NCI-H82 treated with DMSO at 0.1 percent for 48 hours (cell line): Measurements from ENCODE around the gene KRTAP9-7.
"Not testable (repeated sequence)": the region's sequence is repeated elsewhere in the genome, so short reads cannot be mapped to it uniquely, and the experiment has no call there.

Source experiments
- DNase-seq: peaks from one replicate; lab custom pipeline; 2025; ENCODE audit not compliant: unreplicated experiment; lab: John Stamatoyannopoulos, UW

KRTAP9-7 gene, protein sequence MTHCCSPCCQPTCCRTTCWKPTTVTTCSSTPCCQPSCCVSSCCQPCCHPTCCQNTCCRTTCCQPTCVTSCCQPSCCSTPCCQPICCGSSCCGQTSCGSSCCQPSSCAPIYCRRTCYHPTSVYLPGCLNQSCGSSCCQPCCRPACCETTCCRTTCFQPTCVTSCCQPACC

DNA sequence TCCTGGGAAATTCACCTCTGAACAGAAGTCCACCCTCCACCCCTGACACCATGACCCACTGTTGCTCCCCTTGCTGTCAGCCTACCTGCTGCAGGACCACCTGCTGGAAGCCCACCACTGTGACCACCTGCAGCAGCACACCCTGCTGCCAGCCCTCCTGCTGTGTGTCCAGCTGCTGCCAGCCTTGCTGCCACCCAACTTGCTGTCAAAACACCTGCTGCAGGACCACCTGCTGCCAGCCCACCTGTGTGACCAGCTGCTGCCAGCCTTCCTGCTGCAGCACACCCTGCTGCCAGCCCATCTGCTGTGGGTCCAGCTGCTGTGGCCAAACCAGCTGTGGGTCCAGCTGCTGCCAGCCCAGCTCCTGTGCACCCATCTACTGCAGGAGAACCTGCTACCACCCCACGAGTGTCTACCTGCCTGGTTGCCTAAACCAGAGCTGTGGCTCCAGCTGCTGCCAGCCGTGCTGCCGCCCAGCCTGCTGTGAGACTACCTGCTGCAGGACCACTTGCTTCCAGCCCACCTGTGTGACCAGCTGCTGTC is at the start of gene KRTAP9-7:
KRTAP9-7 (plus strand) TSS at position 51 of the 543 bp plus-strand sequence; CDS start at position 51, 0 bp downstream.
- DNase-seq: not testable (repeated sequence)

DNA sequence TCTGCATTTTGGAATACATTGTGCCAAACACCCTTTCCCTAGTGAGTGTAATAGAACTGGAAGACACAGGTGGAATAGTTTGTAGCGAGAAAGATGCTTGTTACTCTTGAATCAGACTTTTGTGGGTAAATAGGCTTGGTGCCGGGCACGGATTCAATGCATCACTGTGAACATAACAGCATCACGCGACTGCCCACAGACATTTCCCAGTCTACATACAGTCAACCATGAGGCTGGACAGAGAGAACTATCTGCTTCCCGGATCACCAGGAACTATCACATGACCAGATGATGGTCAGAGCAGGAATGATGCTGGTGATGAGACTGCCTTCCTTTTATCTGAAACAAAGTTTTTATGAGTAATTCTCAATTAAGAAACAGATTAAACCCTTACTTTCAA is 49.4 kb upstream of the KRTAP9-7 start:
- no peak for DNase-seq

DNA sequence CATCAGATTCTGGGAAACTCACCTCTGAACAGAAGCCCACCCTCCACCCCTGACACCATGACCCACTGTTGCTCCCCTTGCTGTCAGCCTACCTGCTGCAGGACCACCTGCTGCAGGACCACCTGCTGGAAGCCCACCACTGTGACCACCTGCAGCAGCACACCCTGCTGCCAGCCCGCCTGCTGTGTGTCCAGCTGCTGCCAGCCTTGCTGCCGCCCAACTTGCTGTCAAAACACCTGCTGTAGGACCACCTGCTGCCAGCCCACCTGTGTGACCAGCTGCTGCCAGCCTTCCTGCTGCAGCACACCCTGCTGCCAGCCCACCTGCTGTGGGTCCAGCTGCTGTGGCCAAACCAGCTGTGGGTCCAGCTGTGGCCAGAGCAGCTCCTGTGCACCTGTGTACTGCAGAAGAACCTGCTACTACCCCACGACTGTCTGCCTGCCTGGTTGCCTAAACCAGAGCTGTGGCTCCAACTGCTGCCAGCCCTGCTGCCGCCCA is 48.9 kb upstream of the KRTAP9-7 start, which contains the start of gene KRTAP9-2:
KRTAP9-2 (plus strand) TSS at position 51 of the 498 bp plus-strand sequence; CDS start at position 58, 7 bp downstream.
- DNase-seq: not testable (repeated sequence)

DNA sequence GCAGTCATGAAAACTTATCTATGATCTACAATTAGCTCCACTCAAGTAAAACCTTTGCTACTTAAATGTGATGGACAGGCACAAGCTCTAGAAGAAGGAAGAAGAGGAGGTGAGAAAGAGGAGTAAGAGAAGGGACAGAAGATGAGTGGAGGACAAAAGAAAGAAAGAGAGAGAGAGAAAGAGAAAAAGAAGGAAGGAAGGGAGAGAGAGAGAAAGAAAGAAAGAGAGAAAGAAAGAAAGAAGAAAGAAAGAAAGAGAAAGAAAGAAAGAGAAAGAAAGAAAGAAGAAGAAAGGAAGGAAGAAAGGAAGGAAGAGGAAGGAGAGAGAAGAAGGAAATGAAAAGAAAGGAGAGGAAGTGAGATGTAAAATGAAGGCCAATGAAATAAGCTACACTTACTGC is 45.4 kb upstream of the KRTAP9-7 start:
- no peak for DNase-seq

DNA sequence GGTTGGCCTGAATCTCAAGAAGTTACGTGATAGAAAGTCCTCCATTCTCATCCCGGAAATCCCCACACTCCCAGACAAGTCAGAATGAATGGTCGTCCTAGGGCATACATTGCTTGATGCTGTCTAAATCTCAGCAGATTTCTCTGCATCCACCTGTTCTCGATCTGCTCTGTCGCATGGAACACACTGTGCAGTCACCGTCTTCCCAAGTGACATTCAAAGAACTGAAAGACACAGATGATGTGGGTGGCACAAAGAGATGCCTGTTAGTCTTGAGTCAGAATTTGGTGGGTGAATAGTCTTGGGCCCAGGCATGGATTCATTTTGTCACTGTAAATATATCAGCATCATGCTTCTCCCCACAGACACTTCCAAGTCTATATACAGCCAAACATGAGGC is 43.8 kb upstream of the KRTAP9-7 start:
- no peak for DNase-seq

DNA sequence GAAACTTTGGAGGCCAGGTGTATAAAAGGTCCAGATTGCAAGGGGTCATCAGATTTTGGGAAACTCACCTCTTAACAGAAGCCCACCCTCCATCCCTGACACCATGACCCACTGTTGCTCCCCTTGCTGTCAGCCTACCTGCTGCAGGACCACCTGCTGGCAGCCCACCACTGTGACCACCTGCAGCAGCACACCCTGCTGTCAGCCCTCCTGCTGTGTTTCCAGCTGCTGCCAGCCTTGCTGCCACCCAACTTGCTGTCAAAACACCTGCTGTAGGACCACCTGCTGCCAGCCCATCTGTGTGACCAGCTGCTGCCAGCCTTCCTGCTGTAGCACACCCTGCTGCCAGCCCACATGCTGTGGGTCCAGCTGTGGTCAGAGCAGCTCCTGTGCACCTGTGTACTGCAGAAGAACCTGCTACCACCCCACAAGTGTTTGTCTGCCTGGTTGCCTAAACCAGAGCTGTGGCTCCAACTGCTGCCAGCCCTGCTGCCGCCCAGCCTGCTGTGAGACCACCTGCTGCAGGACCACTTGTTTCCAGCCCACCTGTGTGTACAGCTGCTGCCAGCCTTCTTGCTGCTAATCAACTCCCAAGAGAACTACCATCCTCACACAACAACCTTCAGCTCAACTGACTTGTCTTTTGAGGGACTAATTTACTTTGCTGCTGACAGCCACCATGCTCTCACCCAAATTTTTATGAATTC is 42.9 kb upstream of the KRTAP9-7 start, which contains the start of gene KRTAP9-3:
KRTAP9-3 (plus strand) TSS at position 51 of the 707 bp plus-strand sequence; CDS start at position 104, 53 bp downstream.
- DNase-seq: not testable (repeated sequence)

DNA sequence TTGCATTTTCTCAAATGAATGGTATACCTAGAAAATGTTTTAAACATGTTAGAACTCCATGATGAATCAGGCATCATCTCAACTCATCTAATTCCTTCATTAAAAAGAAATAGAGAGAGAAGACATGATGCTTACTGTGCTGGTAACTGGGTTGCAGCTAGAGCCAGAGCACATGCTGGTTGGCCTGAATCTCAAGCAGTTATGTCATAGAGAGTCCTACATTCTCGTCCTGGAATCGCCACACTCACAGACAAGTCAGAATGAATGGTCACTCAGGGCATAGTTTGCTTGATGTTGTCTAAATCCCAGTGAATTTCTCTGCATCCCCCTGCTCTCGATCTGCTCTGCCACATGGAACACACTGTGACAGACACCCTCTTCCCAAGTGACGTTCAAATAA is 38.4 kb upstream of the KRTAP9-7 start:
- DNase-seq: not testable (repeated sequence)

DNA sequence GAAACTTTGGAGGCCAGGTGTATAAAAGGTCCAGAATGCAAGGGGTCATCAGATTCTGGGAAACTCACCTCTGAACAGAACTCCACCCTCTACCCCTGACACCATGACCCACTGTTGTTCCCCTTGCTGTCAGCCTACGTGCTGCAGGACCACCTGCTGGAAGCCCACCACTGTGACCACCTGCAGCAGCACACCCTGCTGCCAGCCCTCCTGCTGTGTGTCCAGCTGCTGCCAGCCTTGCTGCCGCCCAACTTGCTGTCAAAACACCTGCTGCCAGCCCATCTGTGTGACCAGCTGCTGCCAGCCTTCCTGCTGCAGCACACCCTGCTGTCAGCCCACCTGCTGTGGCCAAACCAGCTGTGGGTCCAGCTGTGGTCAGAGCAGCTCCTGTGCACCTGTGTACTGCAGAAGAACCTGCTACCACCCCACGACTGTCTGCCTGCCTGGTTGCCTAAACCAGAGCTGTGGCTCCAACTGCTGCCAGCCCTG is 37.5 kb upstream of the KRTAP9-7 start, which contains the start of gene KRTAP9-8:
KRTAP9-8 (plus strand) TSS at position 51 of the 489 bp plus-strand sequence; CDS start at position 104, 53 bp downstream.
- DNase-seq: not testable (repeated sequence)

DNA sequence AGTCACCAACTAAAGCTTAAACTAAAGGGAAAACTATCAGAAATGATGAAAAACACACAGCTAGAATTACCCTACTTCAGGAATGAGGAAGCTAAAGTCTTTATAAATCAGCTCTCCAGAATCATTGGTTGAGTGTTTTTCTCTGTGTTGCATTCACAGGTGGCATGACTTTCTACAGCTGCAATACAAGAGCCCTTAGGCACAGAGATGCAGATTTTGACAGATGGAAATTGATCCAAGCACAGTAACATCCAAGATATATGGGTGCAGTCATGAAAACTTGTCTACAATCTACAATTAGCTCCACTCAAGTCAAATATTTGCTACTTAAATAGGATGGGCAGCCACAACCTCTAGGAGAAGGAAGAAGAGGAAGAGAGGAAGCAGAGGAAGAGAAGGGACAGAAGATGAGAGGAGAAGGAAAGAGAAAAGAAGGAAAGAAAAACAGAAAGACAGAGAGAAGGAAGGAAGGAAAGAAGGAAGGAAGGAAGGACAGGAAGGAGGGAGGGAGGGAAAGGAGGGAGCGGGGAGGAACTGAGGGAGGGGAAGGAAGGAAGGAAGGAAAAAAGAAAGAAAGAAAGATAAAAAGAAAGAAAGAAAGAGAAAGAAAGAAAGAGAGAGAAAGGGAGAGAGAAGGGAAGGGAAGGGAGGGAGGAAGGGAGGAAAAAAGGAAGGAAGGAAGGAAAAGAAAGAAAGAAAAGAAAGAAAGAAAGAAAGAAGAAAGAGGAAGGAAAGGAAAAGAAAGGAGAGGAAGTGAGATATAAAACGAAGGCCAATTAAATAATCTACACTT is 28.3 kb upstream of the KRTAP9-7 start:
- not testable (repeated sequence) for DNase-seq

DNA sequence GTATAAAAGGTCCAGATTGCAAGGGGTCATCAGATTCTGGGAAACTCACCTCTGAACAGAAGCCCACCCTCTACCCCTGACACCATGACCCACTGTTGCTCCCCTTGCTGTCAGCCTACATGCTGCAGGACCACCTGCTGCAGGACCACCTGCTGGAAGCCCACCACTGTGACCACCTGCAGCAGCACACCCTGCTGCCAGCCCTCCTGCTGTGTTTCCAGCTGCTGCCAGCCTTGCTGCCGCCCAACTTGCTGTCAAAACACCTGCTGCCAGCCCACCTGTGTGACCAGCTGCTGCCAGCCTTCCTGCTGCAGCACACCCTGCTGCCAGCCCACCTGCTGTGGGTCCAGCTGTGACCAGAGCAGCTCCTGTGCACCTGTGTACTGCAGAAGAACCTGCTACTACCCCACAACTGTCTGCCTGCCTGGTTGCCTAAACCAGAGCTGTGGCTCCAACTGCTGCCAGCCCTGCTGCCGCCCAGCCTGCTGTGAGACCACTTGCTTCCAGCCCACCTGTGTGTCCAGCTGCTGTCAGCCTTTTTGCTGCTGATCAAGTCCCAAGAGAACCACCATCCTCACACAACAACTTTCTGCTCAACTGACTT is 25.8 kb upstream of the KRTAP9-7 start, which contains the start of gene KRTAP9-4:
KRTAP9-4 (plus strand) TSS at position 51 of the 604 bp plus-strand sequence; CDS start at position 85, 34 bp downstream.
- not testable (repeated sequence) for DNase-seq

DNA sequence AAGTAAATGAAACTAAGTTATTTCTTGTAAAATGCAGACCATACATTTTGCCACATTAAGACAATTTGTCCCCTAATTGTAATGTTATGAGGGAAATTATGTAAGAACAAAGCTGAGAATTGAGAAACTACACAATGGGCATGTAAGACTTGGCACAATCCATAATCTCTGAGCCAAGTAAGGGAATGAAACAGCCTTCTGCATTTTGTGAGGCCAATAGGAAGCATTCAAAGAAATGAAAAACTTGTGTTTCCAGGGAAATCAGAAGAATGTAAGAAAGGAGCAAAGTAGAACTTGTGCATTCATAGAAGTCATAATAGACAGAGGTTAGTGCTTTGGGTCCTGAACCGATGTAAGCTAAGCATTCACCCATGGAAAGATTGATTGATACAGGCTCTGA is 24.2 kb upstream of the KRTAP9-7 start:
- no peak for DNase-seq

DNA sequence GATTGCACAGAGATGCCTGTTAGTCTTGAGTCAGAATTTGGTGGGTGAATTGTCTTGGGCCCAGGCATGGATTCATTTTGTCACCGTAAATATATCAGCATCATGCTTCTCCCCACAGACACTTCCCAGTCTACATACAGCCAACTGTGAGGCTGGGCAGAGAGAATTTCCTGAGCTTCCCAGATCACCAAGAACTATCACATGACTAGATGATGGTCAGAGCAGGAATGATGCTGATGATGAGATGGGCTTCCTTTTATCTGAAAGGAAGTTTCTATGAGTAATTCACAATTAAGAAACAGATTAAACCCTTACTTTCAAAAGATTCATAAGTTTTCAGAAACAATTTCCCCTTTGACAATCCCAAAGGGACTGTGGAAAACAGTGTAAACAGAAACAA is 20.6 kb upstream of the KRTAP9-7 start:
- no peak for DNase-seq

DNA sequence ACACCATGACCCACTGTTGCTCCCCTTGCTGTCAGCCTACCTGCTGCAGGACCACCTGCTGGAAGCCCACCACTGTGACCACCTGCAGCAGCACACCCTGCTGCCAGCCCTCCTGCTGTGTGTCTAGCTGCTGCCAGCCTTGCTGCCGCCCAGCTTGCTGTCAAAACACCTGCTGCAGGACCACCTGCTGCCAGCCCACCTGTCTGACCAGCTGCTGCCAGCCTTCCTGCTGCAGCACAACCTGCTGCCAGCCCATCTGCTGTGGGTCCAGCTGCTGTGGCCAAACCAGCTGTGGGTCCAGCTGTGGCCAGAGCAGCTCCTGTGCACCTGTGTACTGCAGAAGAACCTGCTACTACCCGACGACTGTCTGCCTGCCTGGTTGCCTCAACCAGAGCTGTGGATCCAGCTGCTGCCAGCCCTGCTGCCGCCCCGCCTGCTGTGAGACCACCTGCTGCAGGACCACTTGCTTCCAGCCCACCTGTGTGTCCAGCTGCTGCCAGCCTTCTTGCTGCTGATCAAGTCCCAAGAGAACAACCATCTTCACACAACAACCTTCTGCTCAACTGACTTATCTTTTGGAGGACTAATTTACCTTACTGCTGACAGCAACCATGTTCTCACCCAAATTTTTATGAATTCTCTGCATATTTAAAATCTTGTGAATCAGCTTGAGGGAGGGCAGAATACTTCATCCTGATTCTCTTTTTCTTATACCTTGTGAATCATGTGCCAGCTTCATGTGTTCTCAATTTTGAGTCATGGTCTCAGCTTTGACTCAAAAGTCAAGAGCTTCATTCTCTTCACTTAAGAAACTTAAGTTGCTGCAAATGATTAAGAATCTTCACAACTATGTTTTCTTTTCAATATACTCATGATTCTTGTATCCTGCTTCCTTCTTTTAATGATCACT is 19.9 kb upstream of the KRTAP9-7 start, which contains the start of gene KRTAP9-9:
KRTAP9-9 (plus strand) TSS at position 4 of the 910 bp plus-strand sequence.
- not testable (repeated sequence) for DNase-seq

DNA sequence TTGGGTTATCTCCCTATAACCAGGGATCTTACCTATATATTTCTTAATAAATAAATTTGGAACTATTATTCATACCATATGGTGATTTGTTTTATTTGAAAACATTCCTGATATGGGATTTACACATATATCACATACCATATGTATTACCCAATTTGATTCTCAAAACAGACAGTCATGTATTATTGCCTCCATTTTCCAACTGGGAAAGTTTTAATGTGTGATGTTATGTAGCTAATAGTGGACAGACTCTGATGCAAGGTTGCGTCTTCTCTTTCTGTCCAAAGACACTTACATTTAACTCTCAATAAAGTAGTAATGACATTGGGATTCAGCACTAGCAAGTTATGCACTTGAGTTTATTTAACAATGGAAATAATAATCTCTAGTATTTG is 19.2 kb upstream of the KRTAP9-7 start:
- DNase-seq: no peak

DNA sequence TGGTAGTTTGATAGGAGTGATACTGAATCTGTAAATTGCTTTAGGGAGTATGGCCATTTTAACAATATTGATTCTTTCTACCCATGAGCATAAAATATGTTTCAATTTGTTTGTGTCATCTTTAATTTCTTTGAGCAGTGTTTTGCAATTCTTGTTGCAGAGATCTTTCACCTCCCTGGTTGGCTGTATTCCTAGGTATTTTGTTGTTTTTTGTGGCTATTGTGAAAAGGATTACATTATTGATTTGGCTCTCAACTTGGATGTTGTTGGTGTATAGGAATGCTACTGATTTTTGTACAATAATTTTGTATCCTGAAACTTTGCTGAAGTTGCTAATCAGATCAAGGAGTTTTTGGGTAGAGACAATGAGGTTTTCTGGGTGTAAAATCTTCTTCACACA is 17.1 kb upstream of the KRTAP9-7 start:
- no peak for DNase-seq

DNA sequence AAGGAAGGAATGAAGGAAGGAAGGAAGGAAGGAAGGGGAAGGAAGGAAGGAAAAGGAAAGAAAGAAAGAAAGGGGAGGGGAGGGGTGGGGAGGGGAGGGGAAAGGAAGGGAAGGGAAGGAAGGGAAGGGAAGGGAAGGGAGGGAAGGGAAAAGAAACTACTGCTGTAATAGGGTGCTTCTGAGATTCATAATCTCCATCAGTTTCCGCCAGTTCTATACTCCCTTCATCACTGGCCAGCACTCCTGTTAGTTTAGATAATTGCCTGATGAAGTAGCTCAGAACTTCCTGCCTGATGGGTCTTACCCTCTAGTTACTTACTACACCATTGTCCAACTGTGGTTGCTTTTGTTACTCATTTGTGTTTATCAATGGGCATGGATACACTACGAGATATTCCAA is 12.3 kb upstream of the KRTAP9-7 start:
- no peak for DNase-seq

DNA sequence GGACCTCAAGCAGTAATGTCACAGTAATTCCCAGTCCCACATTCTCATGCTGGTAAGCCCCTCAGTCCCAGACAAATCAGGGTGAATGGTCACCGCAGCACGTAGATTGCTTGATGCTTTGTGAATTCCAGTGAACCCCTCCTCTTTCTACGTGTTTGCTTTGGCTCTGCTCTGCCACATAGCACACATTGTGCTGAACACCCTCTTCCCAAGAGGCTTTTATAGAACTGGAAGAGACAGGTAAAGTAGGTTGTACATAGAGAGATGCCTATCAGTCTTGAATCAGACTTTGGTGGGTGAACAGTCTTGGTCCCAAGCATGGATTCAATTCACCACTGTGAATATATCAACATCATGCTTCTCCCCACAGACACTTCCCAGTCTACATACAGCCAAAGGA is 10.9 kb upstream of the KRTAP9-7 start:
- no peak for DNase-seq

DNA sequence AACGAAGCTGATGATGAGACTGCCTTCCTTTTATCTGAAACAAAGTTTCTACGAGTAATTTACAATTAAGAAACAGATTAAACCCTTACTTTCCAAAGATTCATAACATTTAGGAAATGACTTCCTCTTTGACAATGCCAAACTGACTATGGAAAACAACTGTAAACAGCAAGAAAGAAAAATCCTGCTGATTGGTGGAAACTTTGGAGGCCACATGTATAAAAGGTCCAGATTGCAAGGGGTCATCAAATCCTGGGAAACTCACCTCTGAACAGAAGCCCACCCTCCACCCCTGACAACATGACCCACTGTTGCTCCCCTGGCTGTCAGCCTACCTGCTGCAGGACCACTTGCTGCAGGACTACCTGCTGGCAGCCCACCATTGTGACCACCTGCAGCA is 10.4 kb upstream of the KRTAP9-7 start, which contains the start of gene KRTAP9-6:
KRTAP9-6 (plus strand) TSS at position 301 of the 400 bp plus-strand sequence; CDS start at position 301, 0 bp downstream.
- DNase-seq: no peak

DNA sequence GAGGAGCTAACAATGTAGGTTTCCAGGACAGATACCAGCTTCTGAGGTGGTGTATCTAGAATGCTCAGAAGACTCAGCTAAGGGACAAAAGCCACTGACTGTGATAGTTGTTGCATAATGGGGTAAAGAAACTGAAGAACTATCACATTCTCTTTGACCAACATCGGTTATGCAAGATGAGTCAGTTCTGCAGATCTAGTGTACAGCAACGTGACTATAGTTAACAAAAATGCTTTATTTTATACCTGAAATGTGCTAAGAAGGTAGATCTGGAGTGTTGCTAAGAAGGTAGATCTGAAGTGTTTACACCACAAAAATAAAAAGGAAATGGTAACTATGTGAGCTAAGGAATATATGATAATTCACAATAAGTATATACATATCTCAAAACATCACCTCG is 7.8 kb upstream of the KRTAP9-7 start:
- no peak for DNase-seq
